ENCODE results near the gene TEAD1.

TEAD1 gene

DNA sequence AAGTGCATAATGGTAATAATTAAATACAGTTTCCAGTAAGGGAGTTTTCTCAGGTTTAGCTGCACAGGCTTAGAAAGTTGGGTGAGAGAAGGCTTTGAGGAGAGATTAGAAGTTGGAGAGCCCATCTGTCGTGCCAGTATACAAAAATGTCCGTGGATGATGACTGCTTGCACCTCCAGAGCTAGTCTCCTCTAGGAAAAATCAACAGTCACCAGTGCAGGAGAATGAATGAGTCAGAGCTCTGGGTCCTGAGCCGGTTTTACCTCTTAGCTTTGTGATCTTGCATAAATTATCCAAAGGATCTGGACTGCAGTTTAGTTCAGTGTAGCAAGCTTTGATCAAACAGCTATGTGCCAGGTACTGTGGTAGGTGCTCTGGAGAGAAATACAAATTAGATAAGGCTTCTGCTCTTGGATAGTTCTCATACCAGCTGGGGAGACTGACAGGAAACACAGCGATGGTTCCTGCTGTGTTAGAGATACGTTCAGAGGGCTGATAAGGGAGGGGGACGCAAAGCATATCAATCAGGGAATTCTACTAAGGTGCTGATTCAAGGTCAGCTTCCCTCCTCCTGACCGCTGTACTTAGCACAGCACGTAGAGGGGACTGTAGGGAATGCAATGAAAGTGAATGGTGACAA is 125.9 kb downstream of the TEAD1 start:
- Mint-ChIP-seq H3K27ac (peak overlapping the region; percentile 68 to 96 (median 84)), H3K4me1 (peaks cover 55% of the 10 kb centered on the region), H3K4me3 (peak overlapping the region; percentile 18 to 42 (median 28)), H3K27me3 (ENCODE audit: low read depth) (no peaks in the 10 kb centered on the region), H3K36me3 (ENCODE audit: low read depth) (peaks cover 19% of the 10 kb centered on the region), H3K9me3 (no peaks in the 10 kb centered on the region)
- no peak for TF ChIP-seq CTCF (IDR thresholded peaks at IDR 0.05; ENCODE audit: unreplicated experiment in 3 of 3)

GRCh38 chr11:12800871-12801270 is 126.7 kb downstream of the TEAD1 start:
- Mint-ChIP-seq H3K4me3 (peak overlapping the region; percentile 17 to 47 (median 42)), H3K27me3 (ENCODE audit: low read depth) (no peaks in the 10 kb centered on the region), H3K9me3 (no peaks in the 10 kb centered on the region), H3K4me1 (peaks cover 56% of the 10 kb centered on the region), H3K27ac (peak overlapping the region; percentile 68 to 96 (median 84)), H3K36me3 (ENCODE audit: low read depth) (peaks cover 17% of the 10 kb centered on the region)
- TF ChIP-seq CTCF (IDR thresholded peaks at IDR 0.05; ENCODE audit: unreplicated experiment in 3 of 3) = no peak

- no peak overlapping the region for H3K4me3 Mint-ChIP-seq
- no peak for TF ChIP-seq CTCF (IDR thresholded peaks at IDR 0.05; ENCODE audit: unreplicated experiment in 3 of 3)
- H3K4me1 Mint-ChIP-seq = peaks cover 61% of the 10 kb centered on the region
- H3K27ac Mint-ChIP-seq = peak overlapping the region; percentile 68 to 96 (median 78)
- H3K27me3 Mint-ChIP-seq (ENCODE audit: low read depth) = no peaks in the 10 kb centered on the region
- H3K36me3 Mint-ChIP-seq (ENCODE audit: low read depth) = peaks cover 13% of the 10 kb centered on the region
- no peaks in the 10 kb centered on the region for H3K9me3 Mint-ChIP-seq
These were observed 127.8 kb downstream of the TEAD1 start for GRCh38 chr11:12801976-12802375.

DNA sequence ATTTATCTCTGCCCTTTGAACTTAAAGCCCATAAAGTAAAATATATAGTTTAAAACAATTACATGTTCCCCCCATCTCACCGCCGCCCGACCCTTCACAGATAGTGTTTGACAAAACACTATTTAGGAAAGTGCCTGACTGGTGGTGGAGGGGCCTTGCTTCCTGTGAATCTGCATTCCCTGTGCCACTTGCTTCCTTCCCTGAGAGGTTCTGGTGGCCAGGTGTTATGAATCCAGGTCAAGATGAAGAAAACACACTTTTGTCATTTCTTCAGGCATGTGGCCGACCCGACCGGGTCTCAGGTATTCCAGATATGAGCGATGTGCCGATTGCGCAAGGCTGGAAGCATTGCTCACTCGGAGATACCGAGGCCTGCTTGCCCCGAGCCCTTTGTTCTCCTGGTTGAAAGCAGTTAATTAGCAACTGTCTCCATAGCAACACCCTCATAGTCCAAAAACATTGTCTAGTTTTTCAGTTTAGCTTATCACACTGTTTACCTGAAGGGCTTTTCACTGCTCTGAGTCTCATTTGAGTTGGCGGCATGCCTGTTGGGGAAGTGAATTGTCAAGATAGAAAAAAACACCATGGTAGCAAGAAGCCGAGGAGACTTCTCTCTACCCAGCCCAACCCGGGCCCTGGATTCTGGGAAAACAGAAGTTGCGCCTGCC is 128.3 kb downstream of the TEAD1 start:
- Mint-ChIP-seq H3K27ac (peak overlapping the region; percentile 68 to 96 (median 93)), H3K4me1 (peaks cover 66% of the 10 kb centered on the region)

GRCh38 chr11:12803086-12803826 is 129.0 kb downstream of the TEAD1 start:
- Mint-ChIP-seq H3K4me1 (peaks cover 72% of the 10 kb centered on the region), H3K4me3 (peak overlapping the region in 2 of 3 experiments; percentile 1 to 24), H3K27me3 (ENCODE audit: low read depth) (no peaks in the 10 kb centered on the region), H3K36me3 (ENCODE audit: low read depth) (peaks cover 1% of the 10 kb centered on the region), H3K27ac (peak overlapping the region; percentile 68 to 96 (median 93)), H3K9me3 (no peaks in the 10 kb centered on the region)
- no peak for TF ChIP-seq CTCF (IDR thresholded peaks at IDR 0.05; ENCODE audit: unreplicated experiment in 3 of 3)

More for the DNA sequence above, 128.3 kb downstream of the TEAD1 start:
- TF ChIP-seq CTCF (IDR thresholded peaks at IDR 0.05; ENCODE audit: unreplicated experiment in 3 of 3) = no peak
- Mint-ChIP-seq H3K9me3 (no peaks in the 10 kb centered on the region), H3K27me3 (ENCODE audit: low read depth) (no peaks in the 10 kb centered on the region), H3K4me3 (peak overlapping the region in 1 of 3 experiments; percentile 24), H3K36me3 (ENCODE audit: low read depth) (peaks cover 8% of the 10 kb centered on the region)

Measured in nephron (organoid).